Forelimb muscle (tissue), 1 donor: ENCODE data around the gene ZNF576. TPM values are rescaled to one million over a fixed set of nuclear protein-coding genes. Genes with fewer than 3 reads are reported as not detected.

Experiments used
- polyA plus RNA-seq: library from polyadenylated mRNA; unstranded; fragments of 120-200 nt; gene quantifications from one replicate; pipeline ENCODE4 v1.2.1, GENCODE V29; 2013; ENCODE audit not compliant: insufficient read length

Gene ZNF576
- polyA plus RNA-seq, 1 donor = 10.2 TPM

Other genes starting within 250 kb of the ZNF576 start
- 0.38 TPM for gene CD177, start 242.9 kb upstream of the ZNF576 start, polyA plus RNA-seq
- gene TEX101, start 181.7 kb upstream of the ZNF576 start, polyA plus RNA-seq = not detected
- 0.67 TPM for gene LYPD3, start 131.0 kb upstream of the ZNF576 start, polyA plus RNA-seq
- 3.4 TPM for gene PHLDB3, start 91.8 kb upstream of the ZNF576 start, polyA plus RNA-seq
- 12.5 TPM for gene ETHE1, start 69.4 kb upstream of the ZNF576 start, polyA plus RNA-seq
- gene ZNF575, start 63.4 kb upstream of the ZNF576 start, polyA plus RNA-seq = 3.0 TPM
- gene XRCC1, start 21.1 kb upstream of the ZNF576 start, polyA plus RNA-seq = 28.9 TPM
- 5.1 TPM for gene PINLYP, start 20.8 kb upstream of the ZNF576 start, polyA plus RNA-seq
- gene IRGQ, start 461 bp upstream of the ZNF576 start, polyA plus RNA-seq = 12.4 TPM
- 0.71 TPM for gene SRRM5, start 15.5 kb downstream of the ZNF576 start, polyA plus RNA-seq
- gene ZNF428, start 23.0 kb downstream of the ZNF576 start, polyA plus RNA-seq = 56.5 TPM
- gene CADM4, start 43.3 kb downstream of the ZNF576 start, polyA plus RNA-seq = 7.0 TPM
- gene PLAUR, start 73.6 kb downstream of the ZNF576 start, polyA plus RNA-seq = 5.3 TPM
- gene IRGC, start 119.5 kb downstream of the ZNF576 start, polyA plus RNA-seq = not detected
- gene SMG9, start 158.4 kb downstream of the ZNF576 start, polyA plus RNA-seq = 34.3 TPM
- 0.51 TPM for gene KCNN4, start 184.4 kb downstream of the ZNF576 start, polyA plus RNA-seq
- 0.34 TPM for gene LYPD5, start 205.9 kb downstream of the ZNF576 start, polyA plus RNA-seq
- 9.7 TPM for gene ZNF283, start 230.7 kb downstream of the ZNF576 start, polyA plus RNA-seq